ENCODE measurements around the gene TRDMT1.

GRCh38 chr10:17171141-17171641 lies 30.3 kb downstream of the TRDMT1 start:
- TF ChIP-seq CTCF (optimal IDR thresholded peaks at IDR 0.05 in 1 of 3, IDR thresholded peaks at IDR 0.05 in 1 of 3, conservative IDR thresholded peaks at IDR 0.05 in 1 of 3; ENCODE audit: extremely low read depth in 1 of 3, insufficient read depth in 2 of 3, low read length in 3 of 3) (no peak), EZH2 (IDR thresholded peaks at IDR 0.05; ENCODE audit: low read length) (no peak)

Measured in keratinocyte (primary cell).